Activated CD8-positive, alpha-beta memory T cell treated with anti-CD3 and anti-CD28 coated beads, Interleukin-2, amount 10 ng/mL, durations not matched to agents 7 days and 5 days (primary cell): ENCODE results near the gene SPRYD7. TPM values are rescaled to one million over a fixed set of nuclear protein-coding genes. Genes with fewer than 3 reads are reported as not detected.
"Not testable (repeated sequence)": the region's sequence is repeated elsewhere in the genome, so short reads cannot be mapped to it uniquely, and the experiment has no call there.

Experiments
- ATAC-seq: fragments of 150-1000 bp; cut with Tn5 transposase; one replicate; pipeline ENCODE4 v1.10.0; 2021; ENCODE audit warnings: moderate library complexity
- CTCF ChIA-PET: fragments of 350-600 bp; sonication (Branson Sonifier 250); formaldehyde crosslinking; loops from one replicate; lab custom pipeline; 2021; ENCODE audit warnings: antibody characterized with exemption; lab: Charles Lee
- DNase-seq: peaks from one replicate; pipeline ENCODE4 v3.0.0-alpha.2; 2020
- H3K27ac Mint-ChIP-seq: one replicate; pipeline ENCODE4 v1.8.0; 2021; ENCODE audit warnings: mild to moderate bottlenecking, mixed read lengths
- H3K27me3 Mint-ChIP-seq: one replicate; pipeline ENCODE4 v1.8.0; 2021; ENCODE audit warnings: mixed read lengths
- H3K36me3 Mint-ChIP-seq: one replicate; pipeline ENCODE4 v1.8.0; 2021; ENCODE audit warnings: mild to moderate bottlenecking, mixed read lengths
- H3K4me1 Mint-ChIP-seq: one replicate; pipeline ENCODE4 v1.8.0; 2021; ENCODE audit warnings: mixed read lengths
- H3K4me3 Mint-ChIP-seq: one replicate; pipeline ENCODE4 v1.8.0; 2021; ENCODE audit warnings: mild to moderate bottlenecking, moderate library complexity, mixed read lengths
- H3K9me3 Mint-ChIP-seq: one replicate; pipeline ENCODE4 v1.8.0; 2022; ENCODE audit warnings: low read depth, mixed read lengths
- total RNA-seq, 2 experiments: library from RNA; stranded (reverse); gene quantifications; one replicate each; pipeline ENCODE4 v1.2.3, GENCODE V29; 2021

The SPRYD7 gene
- total RNA-seq, 2 experiments from 2014 or later = 3.3 to 6.0 TPM

GRCh38 chr13:49920969-49921368 is 15.2 kb downstream of the SPRYD7 start:
- H3K9me3 Mint-ChIP-seq, H3K27ac Mint-ChIP-seq, DNase-seq, H3K4me1 Mint-ChIP-seq, ATAC-seq, H3K4me3 Mint-ChIP-seq, H3K27me3 Mint-ChIP-seq: not testable (repeated sequence)
- H3K36me3 Mint-ChIP-seq = peaks cover 35% of the 10 kb centered on the region
- CTCF ChIA-PET = interaction anchor here (2.6 kb wide), 1 partner anchor 15 kb away, joined by 11 read pairs; the partner anchor contains the start of gene SPRYD7

DNA sequence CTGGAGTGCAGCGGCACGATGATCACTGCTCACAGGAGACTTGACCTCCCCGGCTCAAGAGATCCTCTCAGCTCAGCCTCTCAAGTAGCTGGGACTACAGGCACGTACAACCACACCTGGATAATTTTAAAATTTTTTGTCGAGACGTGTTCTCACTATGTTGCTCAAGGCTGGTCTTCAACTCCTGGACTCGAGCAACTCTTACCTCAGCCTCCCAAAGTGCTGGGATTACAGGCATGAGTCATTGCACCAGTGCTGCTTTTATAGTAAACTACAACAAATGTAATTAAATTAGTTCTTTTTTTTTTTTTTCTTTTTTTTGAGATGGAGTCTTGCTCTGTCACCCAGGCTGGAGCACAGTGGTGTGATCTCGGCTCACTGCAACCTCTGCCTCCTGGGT is 18.0 kb downstream of the SPRYD7 start:
- H3K4me3 Mint-ChIP-seq, DNase-seq, CTCF ChIA-PET, ATAC-seq, H3K9me3 Mint-ChIP-seq, H3K27me3 Mint-ChIP-seq, H3K27ac Mint-ChIP-seq, H3K4me1 Mint-ChIP-seq: not testable (repeated sequence)
- H3K36me3 Mint-ChIP-seq = peaks cover 27% of the 10 kb centered on the region

DNA sequence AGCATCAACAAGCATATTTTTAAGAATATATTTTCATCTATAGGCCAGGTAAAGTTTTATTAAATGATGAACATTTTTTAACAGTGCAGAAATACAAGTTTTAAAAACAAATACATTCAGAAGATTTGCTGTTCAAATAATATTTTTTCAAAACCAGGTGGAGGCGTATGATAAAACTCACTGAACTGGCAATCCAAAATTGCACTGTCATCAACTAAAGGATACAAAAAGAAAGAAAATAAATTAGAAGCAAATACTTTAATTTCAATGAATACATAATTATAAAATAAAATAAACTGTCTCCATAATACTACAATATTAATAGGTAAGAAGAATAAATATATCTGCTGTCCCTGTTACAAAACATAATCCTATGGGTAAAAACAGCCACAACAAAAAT is 21.2 kb downstream of the SPRYD7 start:
- peaks cover 16% of the 10 kb centered on the region for H3K36me3 Mint-ChIP-seq
- no peaks in the 10 kb centered on the region for H3K27me3 Mint-ChIP-seq
- no peaks in the 10 kb centered on the region for H3K4me1 Mint-ChIP-seq
- H3K27ac Mint-ChIP-seq = no peak overlapping the region
- no peaks in the 10 kb centered on the region for H3K9me3 Mint-ChIP-seq
- CTCF ChIA-PET = no interaction called here
- no peak for ATAC-seq
- H3K4me3 Mint-ChIP-seq = no peak overlapping the region
- DNase-seq = no peak

DNA sequence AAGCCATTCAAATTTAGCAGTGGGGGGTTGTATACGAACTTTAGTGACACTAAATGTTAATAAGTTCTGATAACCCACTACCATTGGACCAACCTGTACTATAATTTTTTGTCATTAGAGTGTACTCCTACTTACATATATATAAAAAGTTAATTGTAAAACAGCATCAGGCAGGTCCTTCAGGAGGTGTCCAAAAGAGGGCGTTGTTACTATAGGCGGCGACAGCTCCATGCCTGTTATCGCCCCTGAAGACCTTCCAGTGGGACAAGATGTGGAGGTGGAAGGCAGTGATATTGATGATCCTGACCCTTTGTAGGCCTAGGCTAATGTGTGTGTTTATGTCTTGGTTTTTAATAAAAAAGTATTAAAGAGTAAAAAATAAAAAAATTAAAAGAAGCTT is 27.5 kb downstream of the SPRYD7 start:
- ATAC-seq = no peak
- Mint-ChIP-seq H3K4me3 (no peak overlapping the region), H3K36me3 (peaks cover 6% of the 10 kb centered on the region), H3K27me3 (no peaks in the 10 kb centered on the region), H3K9me3 (no peaks in the 10 kb centered on the region), H3K27ac (no peak overlapping the region), H3K4me1 (no peaks in the 10 kb centered on the region)
- DNase-seq = no peak
- CTCF ChIA-PET = interaction anchor here (0.6 to 0.9 kb wide), 2 partner anchors 17 to 115 kb away, joined by 3 read pairs; no protein-coding TSS in a partner anchor

DNA sequence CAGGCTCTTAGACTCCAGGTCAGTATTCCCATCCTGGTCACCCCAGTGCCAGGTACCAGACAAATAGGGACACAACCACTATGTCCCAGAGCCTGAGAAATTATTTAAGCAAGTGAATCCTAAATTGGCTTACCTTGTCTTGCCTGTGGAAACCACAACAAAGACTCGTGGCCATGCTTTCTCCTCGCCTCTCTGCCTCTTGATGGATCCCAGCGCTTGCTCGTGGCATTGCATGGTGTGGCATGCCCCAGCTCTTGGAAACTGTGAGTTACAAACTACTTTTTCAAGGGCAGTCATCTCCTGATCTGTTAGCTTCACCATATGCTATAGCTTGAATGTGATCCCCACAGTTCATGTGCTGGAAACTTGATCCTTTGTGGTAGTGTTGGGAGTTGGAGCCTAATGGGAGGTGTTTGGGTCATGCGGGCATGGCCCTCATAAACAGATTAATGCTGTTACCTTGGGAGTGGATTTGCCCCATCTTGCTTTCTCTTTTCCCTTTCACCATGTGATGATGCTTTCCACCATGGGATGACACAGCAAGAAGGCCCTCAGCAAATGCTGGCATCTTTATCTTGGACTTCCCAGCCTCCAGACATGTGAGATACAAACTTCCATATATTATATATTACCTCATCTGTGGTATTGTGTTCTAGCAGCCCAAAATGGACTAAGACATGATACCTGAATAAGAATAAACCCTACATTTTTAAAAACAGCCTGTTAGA is 31.2 kb downstream of the SPRYD7 start:
- ATAC-seq (no peak), DNase-seq (no peak)
- Mint-ChIP-seq H3K4me3 (no peak overlapping the region), H3K27ac (no peak overlapping the region), H3K9me3 (no peaks in the 10 kb centered on the region), H3K4me1 (no peaks in the 10 kb centered on the region), H3K36me3 (no peaks in the 10 kb centered on the region), H3K27me3 (no peaks in the 10 kb centered on the region)
- CTCF ChIA-PET = no interaction called here

DNA sequence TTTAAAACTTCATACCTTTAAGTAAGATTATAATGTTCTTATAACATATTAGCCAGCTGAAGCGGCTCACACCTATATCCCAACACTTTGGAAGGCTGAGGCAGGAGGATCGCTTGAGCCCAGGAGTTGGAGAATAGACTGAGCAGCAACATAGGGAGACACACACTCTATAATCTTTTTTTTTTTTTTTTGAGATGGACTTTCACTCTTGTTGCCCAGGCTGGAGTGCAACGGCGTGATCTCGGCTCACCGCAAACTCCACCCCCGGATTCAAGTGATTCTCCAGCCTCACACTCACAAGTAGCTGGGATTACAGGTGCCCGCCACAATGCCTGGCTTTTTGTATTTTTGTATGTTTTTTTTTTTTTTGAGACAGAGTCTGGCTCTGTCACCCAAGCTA is 37.3 kb downstream of the SPRYD7 start:
- no peaks in the 10 kb centered on the region for H3K9me3 Mint-ChIP-seq
- ATAC-seq = no peak
- H3K4me1 Mint-ChIP-seq = no peaks in the 10 kb centered on the region
- no peak overlapping the region for H3K27ac Mint-ChIP-seq
- CTCF ChIA-PET = no interaction called here
- peaks cover 2% of the 10 kb centered on the region for H3K27me3 Mint-ChIP-seq
- no peak overlapping the region for H3K4me3 Mint-ChIP-seq
- H3K36me3 Mint-ChIP-seq = no peaks in the 10 kb centered on the region
- no peak for DNase-seq

- no peak for ATAC-seq
- Mint-ChIP-seq H3K27ac (no peak overlapping the region), H3K4me3 (no peak overlapping the region), H3K27me3 (peaks cover 2% of the 10 kb centered on the region), H3K9me3 (no peaks in the 10 kb centered on the region), H3K36me3 (no peaks in the 10 kb centered on the region), H3K4me1 (no peaks in the 10 kb centered on the region)
- no peak for DNase-seq
- CTCF ChIA-PET = no interaction called here
Observed at GRCh38 chr13:49897713-49898112, 38.4 kb downstream of the SPRYD7 start.

- H3K36me3 Mint-ChIP-seq = no peaks in the 10 kb centered on the region
- CTCF ChIA-PET = no interaction called here
- no peak for ATAC-seq
- H3K4me1 Mint-ChIP-seq = no peaks in the 10 kb centered on the region
- no peak for DNase-seq
- no peak overlapping the region for H3K4me3 Mint-ChIP-seq
- H3K9me3 Mint-ChIP-seq = no peaks in the 10 kb centered on the region
- H3K27me3 Mint-ChIP-seq = peaks cover 8% of the 10 kb centered on the region
- H3K27ac Mint-ChIP-seq = no peak overlapping the region
Observed at GRCh38 chr13:49895826-49896225, 40.3 kb downstream of the SPRYD7 start.

DNA sequence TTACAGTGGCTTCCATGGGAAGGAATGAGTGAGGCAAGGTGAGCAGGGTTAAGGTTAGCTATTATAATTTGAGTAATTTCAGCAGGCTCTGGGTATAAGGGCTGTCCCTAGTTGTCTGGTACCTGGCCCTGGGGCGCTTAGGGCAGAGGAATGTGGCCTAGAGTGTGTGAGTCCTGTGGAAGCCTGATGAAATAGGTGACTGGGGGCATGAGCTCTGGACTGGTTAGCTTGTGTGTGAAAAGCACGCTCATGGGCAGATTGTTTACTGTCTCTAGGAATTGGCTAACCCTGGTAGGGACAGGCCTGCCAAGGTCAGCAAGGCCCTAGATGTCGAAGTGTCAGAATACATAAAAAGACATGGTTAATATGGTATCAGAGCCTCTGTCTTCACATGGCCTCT is 42.5 kb downstream of the SPRYD7 start:
- H3K9me3 Mint-ChIP-seq = no peaks in the 10 kb centered on the region
- no peak overlapping the region for H3K27ac Mint-ChIP-seq
- ATAC-seq = no peak
- H3K4me3 Mint-ChIP-seq = no peak overlapping the region
- peaks cover 8% of the 10 kb centered on the region for H3K27me3 Mint-ChIP-seq
- no peaks in the 10 kb centered on the region for H3K36me3 Mint-ChIP-seq
- H3K4me1 Mint-ChIP-seq = no peaks in the 10 kb centered on the region
- CTCF ChIA-PET = no interaction called here
- DNase-seq = no peak

DNA sequence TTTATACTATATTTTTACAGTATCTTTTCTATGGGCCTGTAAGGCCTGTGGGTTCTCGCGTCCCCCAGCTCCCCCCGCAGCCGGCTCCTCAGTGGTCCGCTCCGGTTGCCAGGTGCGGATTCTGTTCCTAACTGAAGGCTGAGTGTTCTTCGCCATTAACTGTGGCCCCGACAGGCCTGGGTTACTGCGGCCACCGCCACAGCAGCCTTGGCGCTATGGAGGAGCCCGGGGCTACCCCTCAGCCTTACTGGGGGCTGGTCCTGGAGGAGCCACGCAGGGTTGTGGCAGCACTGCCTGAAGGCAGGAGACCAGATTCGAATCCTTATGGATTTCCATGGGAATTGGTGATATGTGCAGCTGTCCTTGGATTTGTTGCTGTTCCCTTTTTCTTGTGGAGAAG is 45.8 kb downstream of the SPRYD7 start:
- CTCF ChIA-PET = no interaction called here
- DNase-seq = no peak

DNA sequence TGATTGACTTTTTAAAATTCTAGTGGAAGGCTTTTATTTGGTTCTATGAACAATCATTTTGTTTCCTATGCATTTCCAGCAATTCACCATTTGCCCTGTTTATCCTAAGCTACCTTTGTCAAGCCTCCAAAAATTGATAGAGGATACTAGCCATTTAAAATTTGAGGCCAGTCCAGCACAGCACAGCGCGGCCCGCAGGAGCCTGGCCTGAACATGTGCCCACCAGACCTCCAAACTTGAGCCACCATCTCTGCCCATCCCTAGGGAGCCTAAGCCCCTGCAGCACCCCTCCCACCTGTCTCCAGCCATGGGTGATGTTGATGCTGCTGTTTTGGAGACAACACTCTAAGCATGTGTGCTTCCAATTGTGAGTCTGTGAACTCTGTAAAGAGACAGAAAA is 57.5 kb downstream of the SPRYD7 start:
- H3K27me3 Mint-ChIP-seq = peaks cover 24% of the 10 kb centered on the region
- peaks cover 17% of the 10 kb centered on the region for H3K9me3 Mint-ChIP-seq
- DNase-seq = no peak
- H3K27ac Mint-ChIP-seq = no peak overlapping the region
- ATAC-seq = no peak
- H3K4me1 Mint-ChIP-seq = no peaks in the 10 kb centered on the region
- peaks cover 6% of the 10 kb centered on the region for H3K36me3 Mint-ChIP-seq
- H3K4me3 Mint-ChIP-seq = no peak overlapping the region
- CTCF ChIA-PET = no interaction called here

More for the DNA sequence above, 45.8 kb downstream of the SPRYD7 start:
- no peak for ATAC-seq
- Mint-ChIP-seq H3K27ac (no peak overlapping the region), H3K36me3 (peaks cover 2% of the 10 kb centered on the region), H3K27me3 (peaks cover 7% of the 10 kb centered on the region), H3K4me3 (no peak overlapping the region), H3K4me1 (no peaks in the 10 kb centered on the region), H3K9me3 (no peaks in the 10 kb centered on the region)

DNA sequence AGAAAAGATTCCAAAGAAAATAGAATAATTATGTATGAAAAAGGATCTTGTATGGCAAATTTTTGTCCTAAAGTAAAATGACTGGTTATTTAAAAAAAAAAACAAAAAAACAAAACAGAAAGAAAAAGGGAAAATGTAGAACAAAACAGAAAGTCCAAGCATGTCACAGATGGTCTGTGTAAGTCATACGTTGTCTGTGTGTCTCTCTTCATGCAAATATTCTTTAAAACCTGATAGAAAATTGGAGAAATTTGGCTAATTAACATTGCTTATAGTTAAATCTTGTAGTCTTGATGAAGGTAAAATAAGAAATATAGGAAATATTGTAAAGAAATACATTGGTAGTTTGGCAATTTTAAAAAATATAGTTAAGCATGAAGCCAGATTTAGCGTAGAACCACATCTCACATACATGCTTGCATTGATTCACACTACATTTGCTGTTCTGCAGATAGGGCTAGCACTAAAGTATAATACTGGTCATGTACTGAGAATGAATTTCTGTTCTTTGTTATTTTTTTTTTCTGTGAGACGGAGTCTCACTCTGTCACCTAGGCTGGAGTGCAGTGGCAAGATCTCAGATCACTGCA is 58.4 kb downstream of the SPRYD7 start:
- Mint-ChIP-seq H3K27me3 (peaks cover 14% of the 10 kb centered on the region), H3K27ac (no peak overlapping the region), H3K4me3 (no peak overlapping the region), H3K36me3 (peaks cover 6% of the 10 kb centered on the region), H3K4me1 (no peaks in the 10 kb centered on the region), H3K9me3 (peaks cover 17% of the 10 kb centered on the region)
- ATAC-seq = no peak
- DNase-seq = no peak
- CTCF ChIA-PET = no interaction called here

DNA sequence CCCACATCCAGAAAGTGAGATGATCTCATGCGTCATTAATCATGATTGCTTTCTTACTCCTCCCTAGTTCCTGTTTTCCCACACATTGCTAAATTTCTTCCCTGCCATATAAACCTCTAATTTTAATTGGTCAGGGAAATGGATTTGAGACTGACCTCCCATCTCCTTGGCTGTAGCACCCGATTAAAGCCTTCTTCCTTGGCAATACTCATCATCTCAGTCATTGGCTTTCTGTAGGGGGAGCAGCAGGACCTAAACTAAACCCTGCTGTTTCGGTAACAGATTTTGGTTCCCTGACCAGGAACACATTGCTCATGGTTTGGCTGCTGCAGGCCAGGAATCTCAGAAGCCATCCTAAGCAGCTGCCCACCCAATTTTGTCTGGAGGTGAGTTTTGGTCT is 61.7 kb downstream of the SPRYD7 start:
- CTCF ChIA-PET = no interaction called here
- H3K9me3 Mint-ChIP-seq = peaks cover 12% of the 10 kb centered on the region
- no peaks in the 10 kb centered on the region for H3K27me3 Mint-ChIP-seq

DNA sequence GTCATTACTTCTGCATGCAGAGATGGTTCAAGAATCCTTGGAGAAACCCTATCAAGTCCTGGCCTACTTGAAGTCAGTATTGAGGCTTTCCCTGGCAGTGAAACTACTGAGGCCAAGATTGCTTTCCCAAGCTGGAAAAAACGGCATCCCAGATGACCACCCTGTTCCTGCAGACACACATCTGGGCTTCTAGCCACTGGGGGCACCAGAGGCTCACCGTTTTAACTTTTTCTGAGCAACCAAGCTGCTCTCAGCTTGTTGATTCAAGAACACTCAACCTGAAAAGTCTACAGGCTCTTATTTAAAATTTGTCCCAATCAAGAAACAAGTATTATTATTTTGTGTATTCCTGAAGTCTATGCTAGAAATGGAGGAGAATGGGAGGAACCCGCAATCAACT is 66.6 kb downstream of the SPRYD7 start:
- CTCF ChIA-PET = interaction anchor here (0.6 kb wide), 1 partner anchor 109 kb away, joined by 3 read pairs; no protein-coding TSS in a partner anchor
- H3K9me3 Mint-ChIP-seq = peaks cover 3% of the 10 kb centered on the region
- H3K27me3 Mint-ChIP-seq = peaks cover 4% of the 10 kb centered on the region
- H3K4me1 Mint-ChIP-seq = no peaks in the 10 kb centered on the region
- no peak for ATAC-seq
- no peak overlapping the region for H3K4me3 Mint-ChIP-seq
- no peak for DNase-seq
- H3K27ac Mint-ChIP-seq = no peak overlapping the region
- H3K36me3 Mint-ChIP-seq = peaks cover 2% of the 10 kb centered on the region

More for the DNA sequence above, 61.7 kb downstream of the SPRYD7 start:
- Mint-ChIP-seq H3K4me1 (no peaks in the 10 kb centered on the region), H3K27ac (no peak overlapping the region), H3K4me3 (no peak overlapping the region), H3K36me3 (peaks cover 6% of the 10 kb centered on the region)
- ATAC-seq = no peak
- no peak for DNase-seq
